Neural progenitor cell (in vitro differentiated cells): ENCODE measurements around the gene SDR9C7.

Experiments
- CTCF ChIP-seq: fragments of 200-600 bp; sonication (generic); IDR thresholded peaks from 2 replicates; pipeline ENCODE4 v1.5.1; 2017; ENCODE audit warnings: antibody characterized with exemption, mild to moderate bottlenecking
- EZH2 ChIP-seq: fragments of 200-600 bp; sonication (generic); IDR thresholded peaks from 2 replicates; pipeline ENCODE4 v1.6.1; 2017; ENCODE audit warnings: antibody characterized with exemption, mild to moderate bottlenecking, moderate library complexity

- TF ChIP-seq EZH2 (no peak), CTCF (no peak)
Measured at GRCh38 chr12:56886319-56886718, 47.9 kb downstream of the SDR9C7 start.
